Measurements from ENCODE around the gene KIAA0825.

KIAA0825 gene

DNA sequence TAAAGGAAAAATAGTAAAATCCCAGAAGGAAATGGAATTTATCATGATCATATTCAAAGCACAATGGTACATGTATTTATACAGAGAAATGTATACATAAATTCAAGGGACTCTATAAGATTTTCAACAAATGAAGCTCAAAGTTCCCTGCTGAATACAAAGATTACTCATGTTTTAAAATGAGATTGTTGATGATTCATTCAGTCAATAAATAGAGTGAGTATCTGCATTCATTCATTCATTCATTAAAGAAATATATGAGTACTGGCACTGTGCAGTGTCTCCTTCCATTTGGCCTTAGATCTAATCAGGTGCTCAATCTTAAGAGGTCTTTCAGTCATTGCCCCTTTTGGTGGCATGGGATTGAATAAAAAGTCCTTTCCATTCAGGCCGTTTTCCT lies 310.0 kb downstream of the KIAA0825 start:
- TF ChIP-seq, protein P1, sequence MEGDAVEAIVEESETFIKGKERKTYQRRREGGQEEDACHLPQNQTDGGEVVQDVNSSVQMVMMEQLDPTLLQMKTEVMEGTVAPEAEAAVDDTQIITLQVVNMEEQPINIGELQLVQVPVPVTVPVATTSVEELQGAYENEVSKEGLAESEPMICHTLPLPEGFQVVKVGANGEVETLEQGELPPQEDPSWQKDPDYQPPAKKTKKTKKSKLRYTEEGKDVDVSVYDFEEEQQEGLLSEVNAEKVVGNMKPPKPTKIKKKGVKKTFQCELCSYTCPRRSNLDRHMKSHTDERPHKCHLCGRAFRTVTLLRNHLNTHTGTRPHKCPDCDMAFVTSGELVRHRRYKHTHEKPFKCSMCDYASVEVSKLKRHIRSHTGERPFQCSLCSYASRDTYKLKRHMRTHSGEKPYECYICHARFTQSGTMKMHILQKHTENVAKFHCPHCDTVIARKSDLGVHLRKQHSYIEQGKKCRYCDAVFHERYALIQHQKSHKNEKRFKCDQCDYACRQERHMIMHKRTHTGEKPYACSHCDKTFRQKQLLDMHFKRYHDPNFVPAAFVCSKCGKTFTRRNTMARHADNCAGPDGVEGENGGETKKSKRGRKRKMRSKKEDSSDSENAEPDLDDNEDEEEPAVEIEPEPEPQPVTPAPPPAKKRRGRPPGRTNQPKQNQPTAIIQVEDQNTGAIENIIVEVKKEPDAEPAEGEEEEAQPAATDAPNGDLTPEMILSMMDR (IDR thresholded peaks at IDR 0.05; ENCODE audit: low read depth, low read length, missing control alignments), result no peak
- no peak overlapping the region for H3K4me3 ChIP-seq (replicated peaks; ENCODE audit: low read depth, low read length)
- no peak for DNase-seq (ENCODE audit: extremely low read depth, low read depth)

DNA sequence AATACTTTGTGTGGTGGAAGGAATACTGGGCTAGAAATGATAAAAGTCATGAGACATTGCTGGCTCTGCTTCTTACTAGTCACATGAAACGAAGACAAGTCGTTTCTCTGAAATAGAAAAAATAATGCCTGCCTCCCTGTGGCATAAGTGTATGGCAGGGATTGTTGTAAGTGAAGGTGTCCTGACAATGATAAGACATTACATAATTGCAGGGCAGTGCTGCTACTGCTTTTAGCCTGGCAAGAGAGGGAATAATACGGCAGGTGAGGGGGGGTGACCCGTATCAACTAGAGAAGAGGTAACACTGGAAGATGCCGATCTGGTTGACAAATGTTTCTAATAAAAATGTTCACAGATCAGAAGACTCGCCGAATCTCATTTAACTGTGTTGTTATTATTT lies 314.3 kb downstream of the KIAA0825 start:
- no peak overlapping the region for H3K4me3 ChIP-seq (replicated peaks; ENCODE audit: low read depth, low read length)
- DNase-seq (ENCODE audit: extremely low read depth, low read depth), result no peak
- TF ChIP-seq, protein P1 (IDR thresholded peaks at IDR 0.05; ENCODE audit: low read depth, low read length, missing control alignments), result no peak

DNA sequence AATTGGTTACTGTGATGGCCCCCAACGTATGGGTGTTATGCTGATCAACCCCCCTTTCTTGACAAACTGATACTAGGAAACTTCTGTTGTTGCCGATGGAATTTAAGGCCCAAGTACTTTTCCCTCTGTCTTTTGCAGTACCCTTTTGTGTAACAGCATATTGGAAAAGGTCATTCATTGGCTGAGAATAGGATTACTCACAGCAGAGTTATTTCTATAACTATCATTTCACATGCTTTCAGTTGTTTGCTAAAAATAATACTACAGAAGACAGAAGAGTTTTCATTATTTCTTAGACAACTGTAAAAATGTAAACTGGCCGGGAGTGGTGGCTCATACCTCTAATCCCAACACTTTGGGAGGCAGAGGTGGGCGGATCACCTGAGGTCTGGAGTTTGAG lies 329.5 kb downstream of the KIAA0825 start:
- no peak overlapping the region for H3K4me3 ChIP-seq (replicated peaks; ENCODE audit: low read depth, low read length)
- no peak for DNase-seq (ENCODE audit: extremely low read depth, low read depth)
- TF ChIP-seq, protein P1 (IDR thresholded peaks at IDR 0.05; ENCODE audit: low read depth, low read length, missing control alignments), result no peak

DNA sequence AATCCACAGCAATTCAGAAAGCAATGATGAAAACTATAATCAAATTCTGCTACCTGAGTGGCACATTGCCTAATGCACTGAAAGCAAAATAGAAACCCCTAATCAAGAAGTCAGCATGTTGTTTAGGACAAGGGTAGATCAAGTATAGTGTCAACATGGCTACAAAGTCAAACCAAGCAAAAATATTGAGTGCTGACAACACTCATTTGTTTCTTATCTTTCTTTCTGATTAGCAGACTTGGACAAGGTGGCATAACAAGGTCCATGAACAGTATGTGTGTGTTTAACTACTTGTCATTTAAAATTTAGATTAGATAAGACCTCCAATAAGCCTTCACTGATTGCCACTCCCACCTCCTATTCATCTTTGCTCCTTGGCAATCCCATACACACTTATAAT lies 332.4 kb downstream of the KIAA0825 start:
- no peak overlapping the region for H3K4me3 ChIP-seq (replicated peaks; ENCODE audit: low read depth, low read length)
- TF ChIP-seq, protein P1 (IDR thresholded peaks at IDR 0.05; ENCODE audit: low read depth, low read length, missing control alignments), result no peak
- no peak for DNase-seq (ENCODE audit: extremely low read depth, low read depth)

DNA sequence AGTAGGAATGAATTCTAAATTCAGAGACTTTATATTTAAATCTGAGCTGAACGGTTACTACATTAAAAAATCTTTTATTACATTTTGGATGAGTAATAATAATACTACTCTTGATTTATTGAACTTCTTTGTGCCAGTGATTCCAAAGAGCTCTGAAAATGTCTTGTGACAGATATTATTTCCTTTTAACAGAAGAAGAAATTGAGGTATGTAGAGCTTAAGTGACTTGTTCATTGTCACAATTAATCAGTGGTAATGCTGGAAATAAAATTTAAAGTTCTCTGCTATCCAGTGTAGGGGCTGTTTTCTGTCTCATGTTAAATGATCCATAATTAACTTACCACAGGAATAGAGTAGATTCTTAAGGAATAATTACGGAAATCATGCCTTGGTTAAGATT lies 335.3 kb downstream of the KIAA0825 start:
- TF ChIP-seq, protein P1 (IDR thresholded peaks at IDR 0.05; ENCODE audit: low read depth, low read length, missing control alignments), result no peak
- no peak overlapping the region for H3K4me3 ChIP-seq (replicated peaks; ENCODE audit: low read depth, low read length)
- DNase-seq (ENCODE audit: extremely low read depth, low read depth), result no peak

DNA sequence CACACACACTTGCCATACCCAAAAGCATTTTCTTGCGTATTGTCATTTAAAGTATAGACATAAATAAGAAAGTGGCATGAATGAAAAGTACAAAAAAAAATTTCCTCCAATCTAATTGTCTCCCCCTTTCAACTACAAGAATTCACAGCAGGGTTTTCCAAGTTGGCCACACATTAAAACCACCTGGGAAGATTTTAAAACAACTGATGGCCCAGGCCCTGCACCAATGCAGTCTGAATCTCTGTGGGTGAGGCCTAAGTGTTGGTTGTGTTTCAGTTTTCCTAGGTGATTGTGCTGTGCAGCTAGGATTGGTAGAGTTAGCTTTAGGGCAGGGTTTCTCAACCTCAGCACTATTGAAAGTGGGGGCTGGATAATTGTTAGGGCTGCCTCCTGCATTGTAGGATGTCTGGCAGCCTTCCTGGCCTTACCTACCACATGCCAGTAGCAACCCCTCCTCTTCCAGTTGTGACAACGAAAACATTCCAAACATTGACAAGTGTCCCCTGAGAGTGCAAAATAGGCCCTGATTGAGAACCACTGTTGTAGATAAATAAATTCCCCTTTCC lies 337.1 kb downstream of the KIAA0825 start:
- TF ChIP-seq, protein P1 (IDR thresholded peaks at IDR 0.05; ENCODE audit: low read depth, low read length, missing control alignments), result no peak
- no peak overlapping the region for H3K4me3 ChIP-seq (replicated peaks; ENCODE audit: low read depth, low read length)
- DNase-seq (ENCODE audit: extremely low read depth, low read depth), result no peak

DNA sequence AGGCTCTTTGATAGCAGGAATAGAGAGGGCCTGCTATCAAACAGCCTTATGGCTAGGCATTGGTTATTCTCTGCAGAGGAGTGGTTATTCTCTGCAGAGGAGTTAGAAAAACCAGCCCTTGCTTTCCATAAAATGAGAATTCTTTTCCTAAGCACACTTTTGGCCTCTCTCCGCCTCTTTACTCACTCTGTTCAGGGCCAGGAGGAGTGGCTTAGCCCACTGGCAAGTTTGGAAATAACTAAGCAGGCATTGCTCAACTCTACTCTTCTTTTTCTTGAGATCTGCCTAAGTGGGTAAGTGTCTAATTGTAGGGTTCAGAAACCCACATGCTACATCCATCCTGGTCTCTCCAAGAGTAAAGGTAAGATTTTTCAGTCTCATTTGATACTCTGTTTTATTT lies 341.7 kb downstream of the KIAA0825 start:
- TF ChIP-seq, protein P1 (IDR thresholded peaks at IDR 0.05; ENCODE audit: low read depth, low read length, missing control alignments), result no peak
- no peak overlapping the region for H3K4me3 ChIP-seq (replicated peaks; ENCODE audit: low read depth, low read length)
- no peak for DNase-seq (ENCODE audit: extremely low read depth, low read depth)
